ENCODE measurements around the gene EXOC3L1. TPM values are rescaled to one million over a fixed set of nuclear protein-coding genes. Genes with fewer than 3 reads are reported as not detected.

The EXOC3L1 gene
- polyA plus RNA-seq, 3 donors, result 3.1 to 14.4 (median 9.4) TPM

DNA sequence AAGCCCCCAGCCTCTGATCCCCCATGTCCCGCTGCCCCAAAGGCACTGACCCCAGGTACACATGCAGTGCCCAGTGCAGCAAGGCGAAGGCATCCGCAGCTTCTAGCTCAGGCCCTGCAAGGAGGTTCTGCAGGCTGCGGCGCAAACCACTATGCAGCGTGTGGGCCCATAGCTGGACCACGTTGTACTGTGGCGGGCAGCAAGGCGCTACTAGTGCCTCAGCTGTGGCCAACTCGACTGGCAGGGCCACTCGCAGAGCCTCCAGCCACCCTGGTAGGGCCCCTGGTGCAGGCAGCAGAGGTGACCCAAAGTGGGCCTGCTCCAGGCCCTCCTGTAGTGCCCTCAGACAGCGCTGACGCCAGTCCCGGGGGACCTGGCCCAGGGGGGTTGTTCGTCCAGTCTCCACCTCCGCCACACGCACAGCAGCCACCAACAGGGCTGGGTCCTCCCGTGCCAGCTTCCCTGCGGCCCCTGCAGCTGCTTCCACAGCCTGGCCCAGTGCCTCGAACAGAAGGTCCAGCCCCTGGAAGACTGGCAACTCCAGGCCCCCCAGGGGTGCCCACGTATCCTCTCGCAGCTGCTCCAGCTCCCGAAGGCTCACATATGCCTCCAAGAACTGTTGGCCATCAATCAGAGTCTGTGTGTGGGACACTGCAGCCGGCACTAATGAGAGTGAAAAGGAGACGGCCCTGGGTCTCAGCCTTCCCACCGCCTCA, 2.6 kb downstream of the EXOC3L1 start:
- H3K27ac ChIP-seq (ENCODE audit: low read depth, low read length), result no peak overlapping the region
- 78 to 87% (median 85%) methylated on average over 20 to 26 of the region's 26 CpGs for WGBS, 3 donors

DNA sequence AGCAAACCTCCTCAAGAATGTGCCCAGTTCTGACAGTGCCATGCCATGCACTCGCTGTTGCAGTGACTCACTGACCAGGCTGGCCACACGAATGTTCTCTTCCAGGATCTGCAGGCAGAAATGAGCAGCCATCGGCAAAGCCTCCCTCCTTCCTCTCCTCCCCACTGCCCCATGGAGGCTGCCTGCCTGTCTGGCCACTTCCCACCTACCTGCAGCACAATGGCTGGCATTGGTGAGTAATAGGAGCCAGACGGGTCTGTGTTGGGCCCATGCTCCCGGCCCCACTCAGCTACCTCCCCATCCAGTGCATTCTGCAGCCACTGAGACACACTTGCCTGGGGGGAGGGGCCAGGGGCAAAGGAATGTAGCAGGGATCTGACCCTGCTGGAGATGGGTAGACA, 3.4 kb downstream of the EXOC3L1 start:
- H3K27ac ChIP-seq (ENCODE audit: low read depth, low read length), result no peak overlapping the region
- 58 to 62% (median 60%) methylated on average over 5 of the region's 5 CpGs for WGBS, 3 donors

DNA sequence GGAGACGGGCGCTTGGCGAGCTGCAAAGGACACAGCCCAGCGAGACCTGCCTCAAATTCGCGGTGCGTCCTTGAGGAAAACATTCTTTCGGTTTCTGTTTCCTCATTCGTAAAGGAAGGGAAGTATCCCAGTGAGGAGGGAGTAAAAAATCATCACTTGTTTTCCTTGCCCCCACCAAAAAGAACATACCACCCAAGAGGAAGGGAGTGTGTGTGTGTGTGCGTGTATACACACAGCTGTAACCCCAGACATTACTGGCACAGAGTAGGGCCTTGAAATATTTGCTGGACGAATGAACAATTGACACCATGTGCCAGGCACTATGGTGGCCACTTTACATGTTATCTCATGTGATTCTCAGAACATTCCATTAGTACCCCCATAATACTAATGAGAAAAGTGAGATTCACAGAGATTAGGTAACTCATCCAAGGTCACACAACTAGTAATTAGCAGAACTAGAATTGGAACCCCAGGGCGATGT, 4.2 kb downstream of the EXOC3L1 start:
- H3K27ac ChIP-seq (ENCODE audit: low read depth, low read length), result no peak overlapping the region
- 7 to 9% (median 8%) methylated on average over 12 of the region's 12 CpGs for WGBS, 3 donors

DNA sequence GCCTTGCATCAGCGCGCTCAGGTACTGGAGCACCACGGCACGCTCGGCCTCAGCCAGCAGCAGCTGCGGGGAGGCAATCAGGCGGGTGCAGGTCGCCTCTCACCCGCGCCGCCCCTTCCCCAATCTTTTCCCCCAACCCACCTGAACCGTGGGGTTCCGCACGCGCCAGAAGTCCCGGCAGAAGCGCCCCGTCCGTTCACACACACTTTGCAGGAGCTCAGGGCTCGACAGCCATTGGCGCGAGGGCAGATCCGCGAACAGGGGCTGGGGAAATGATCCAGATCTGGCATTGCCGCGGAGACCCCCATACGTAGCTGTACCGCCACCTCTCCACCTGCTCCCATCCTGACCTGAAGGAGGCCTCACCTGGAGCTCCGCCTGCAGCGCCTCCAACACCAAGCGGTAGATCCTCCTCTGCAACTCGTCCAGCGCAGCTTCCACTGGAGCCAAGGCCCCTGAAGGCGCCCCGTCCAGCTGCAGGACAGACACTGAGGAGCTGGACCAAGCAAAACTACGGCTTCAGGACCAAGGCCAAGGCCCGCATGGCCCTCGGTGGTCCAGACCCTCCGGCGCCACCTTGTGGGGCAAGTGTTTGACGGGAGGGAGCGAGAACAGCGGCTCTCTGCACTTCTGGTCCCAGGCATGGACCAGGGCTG, 4.8 kb downstream of the EXOC3L1 start:
- 12 to 21% (median 17%) methylated on average over 41 to 43 of the region's 43 CpGs for WGBS, 3 donors
- H3K27ac ChIP-seq (ENCODE audit: low read depth, low read length), result no peak overlapping the region

DNA sequence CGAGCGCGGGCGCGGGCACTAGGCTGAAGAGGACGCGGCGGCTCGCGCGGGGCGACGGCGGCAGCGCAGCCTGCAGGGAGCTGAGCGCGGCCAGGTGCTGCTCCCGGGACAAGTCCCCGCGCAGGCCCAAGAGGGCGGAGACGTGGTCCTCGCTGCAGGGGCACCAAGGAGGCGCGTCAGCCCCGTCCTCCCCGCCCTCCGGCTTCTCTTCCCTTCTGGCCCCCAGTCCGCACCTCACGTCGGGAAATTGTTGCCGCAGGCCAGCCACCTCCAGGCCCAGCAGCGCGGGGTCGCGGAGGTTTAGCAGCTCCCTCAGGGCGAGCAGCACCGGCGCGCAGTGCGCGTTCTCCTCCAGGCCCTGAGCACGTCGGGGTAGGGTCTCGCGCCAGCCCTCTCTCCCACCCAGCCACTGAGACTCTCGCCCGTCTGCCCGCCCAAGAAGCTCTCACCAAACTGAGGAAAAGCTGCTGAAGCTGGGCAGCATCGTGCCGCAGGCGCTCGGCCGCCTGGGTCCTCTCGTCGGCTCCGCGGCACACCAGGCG, 5.4 kb downstream of the EXOC3L1 start:
- 8 to 11% (median 10%) methylated on average over 48 to 59 of the region's 59 CpGs for WGBS, 3 donors
- H3K27ac ChIP-seq (ENCODE audit: low read depth, low read length), result no peak overlapping the region

DNA sequence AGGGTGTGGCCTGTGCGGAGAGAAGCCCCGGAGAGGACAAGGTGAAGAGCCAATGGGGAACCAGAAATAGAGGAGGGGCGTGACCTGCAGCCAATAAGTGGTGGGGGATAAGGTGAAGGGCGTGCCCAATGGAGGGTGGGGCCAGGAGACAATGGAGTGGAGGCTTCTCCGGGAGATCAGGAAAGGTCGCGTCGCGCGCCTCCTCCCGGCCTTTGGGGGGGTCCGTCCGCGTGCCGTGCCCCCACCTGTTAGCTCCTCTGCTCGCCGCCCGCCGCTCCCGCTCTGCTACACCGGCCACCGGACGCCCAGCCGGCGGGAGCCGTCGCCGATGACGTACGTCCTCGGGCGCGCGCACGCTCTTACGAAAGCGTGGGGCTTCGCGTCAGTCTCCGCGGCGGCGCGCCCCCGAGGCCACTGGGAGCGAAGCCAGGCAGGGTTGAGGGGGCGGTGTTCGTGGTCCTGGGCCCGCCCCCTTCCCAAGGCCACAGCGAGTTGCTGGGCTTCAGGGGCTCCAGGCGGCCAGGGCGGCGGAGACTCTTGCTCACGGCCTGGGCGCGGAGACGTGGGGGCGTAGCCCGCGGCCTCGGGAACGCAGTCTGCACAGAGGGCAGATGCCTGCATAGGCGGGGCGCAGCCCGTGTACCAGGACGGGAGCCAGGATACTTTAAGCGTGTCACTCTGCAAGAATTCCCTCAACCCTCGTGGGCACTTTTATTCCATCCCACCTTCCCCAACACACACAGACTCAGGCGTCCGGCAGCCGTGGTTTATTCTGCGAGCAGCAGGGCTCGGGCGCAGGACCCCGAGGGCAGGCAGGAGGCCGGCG, 6.1 kb downstream of the EXOC3L1 start, which contains the start of gene MATCAP1:
MATCAP1 (minus strand) TSS at position 337 of the 826 bp plus-strand sequence. CDS start 3,353 bp downstream, outside the sequence.
- WGBS, 3 donors, result 0% methylated on average over 57 to 77 of the region's 77 CpGs
- no peak within 1 kb of the TSS for H3K27ac ChIP-seq (ENCODE audit: low read depth, low read length)

DNA sequence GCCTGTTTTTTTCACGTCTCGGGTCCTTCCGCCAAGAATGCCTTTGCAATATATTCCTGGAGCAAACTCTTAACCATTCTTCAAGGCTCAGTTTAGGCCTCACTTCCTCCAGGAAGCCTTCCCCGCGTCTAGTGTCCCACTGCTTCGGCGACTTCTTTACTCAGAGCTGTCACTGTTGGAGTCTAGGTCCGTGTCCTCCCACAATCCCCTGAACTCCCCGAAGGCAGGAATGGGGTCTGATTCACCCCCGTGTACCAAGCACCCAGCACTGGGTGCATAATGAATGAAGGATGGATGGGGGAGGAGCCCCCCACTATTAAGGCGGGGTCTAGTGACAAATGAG, 6.7 kb downstream of the EXOC3L1 start:
- no peak overlapping the region for H3K27ac ChIP-seq (ENCODE audit: low read depth, low read length)
- WGBS, 3 donors, result 5 to 8% (median 7%) methylated on average over 11 of the region's 11 CpGs

DNA sequence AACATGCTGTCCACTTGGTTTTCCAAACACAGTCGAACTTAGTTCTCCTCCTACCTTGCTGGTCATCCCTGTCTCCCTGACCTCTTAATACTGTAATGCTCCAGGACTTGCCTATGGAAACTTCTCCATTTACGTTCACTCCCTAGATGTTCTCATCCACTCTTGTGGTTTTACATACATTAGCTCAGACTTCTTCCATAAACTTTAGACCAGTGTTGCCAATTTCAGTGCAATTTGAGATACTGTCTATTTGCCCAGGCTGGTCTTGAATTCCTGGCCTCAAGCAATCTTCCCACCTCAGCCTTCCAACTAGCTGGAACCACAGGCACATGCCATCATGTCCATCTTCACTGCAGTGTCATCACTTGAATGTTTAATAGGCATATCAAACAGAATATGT, 7.6 kb downstream of the EXOC3L1 start:
- no peak overlapping the region for H3K27ac ChIP-seq (ENCODE audit: low read depth, low read length)
- WGBS, 3 donors, result 67 to 91% (median 72%) methylated on average over 2 of the region's 2 CpGs

DNA sequence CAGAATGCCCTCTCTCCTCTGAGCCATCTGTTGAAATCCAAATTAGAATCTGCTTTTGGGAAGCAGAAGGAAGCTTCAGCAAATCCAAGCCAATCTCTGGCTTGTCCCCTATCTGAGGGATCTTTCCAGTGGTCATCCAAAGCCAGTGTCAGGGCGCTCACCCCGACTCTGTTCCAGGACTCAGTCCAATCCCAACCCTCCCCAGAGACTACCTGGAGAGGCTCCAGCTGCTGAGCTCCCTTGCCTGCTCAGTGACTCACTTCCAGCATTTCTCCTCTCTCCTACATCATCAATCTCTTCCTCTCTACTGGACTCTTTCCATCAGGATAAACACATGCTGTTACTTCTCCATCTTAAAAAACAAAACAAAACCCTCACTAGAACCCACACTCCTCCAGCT, 8.6 kb downstream of the EXOC3L1 start:
- H3K27ac ChIP-seq (ENCODE audit: low read depth, low read length), result no peak overlapping the region
- WGBS, 3 donors, result 49 to 55% (median 52%) methylated on average over 2 of the region's 2 CpGs

GRCh38 chr16:67180166-67180565, 9.8 kb downstream of the EXOC3L1 start:
- WGBS, 3 donors, result 88 to 95% (median 92%) methylated on average over 16 of the region's 16 CpGs
- H3K27ac ChIP-seq (ENCODE audit: low read depth, low read length), result no peak overlapping the region

- no peak overlapping the region for H3K27ac ChIP-seq (ENCODE audit: low read depth, low read length)
Observed at GRCh38 chr16:67179421-67180080, 10.4 kb downstream of the EXOC3L1 start.

DNA sequence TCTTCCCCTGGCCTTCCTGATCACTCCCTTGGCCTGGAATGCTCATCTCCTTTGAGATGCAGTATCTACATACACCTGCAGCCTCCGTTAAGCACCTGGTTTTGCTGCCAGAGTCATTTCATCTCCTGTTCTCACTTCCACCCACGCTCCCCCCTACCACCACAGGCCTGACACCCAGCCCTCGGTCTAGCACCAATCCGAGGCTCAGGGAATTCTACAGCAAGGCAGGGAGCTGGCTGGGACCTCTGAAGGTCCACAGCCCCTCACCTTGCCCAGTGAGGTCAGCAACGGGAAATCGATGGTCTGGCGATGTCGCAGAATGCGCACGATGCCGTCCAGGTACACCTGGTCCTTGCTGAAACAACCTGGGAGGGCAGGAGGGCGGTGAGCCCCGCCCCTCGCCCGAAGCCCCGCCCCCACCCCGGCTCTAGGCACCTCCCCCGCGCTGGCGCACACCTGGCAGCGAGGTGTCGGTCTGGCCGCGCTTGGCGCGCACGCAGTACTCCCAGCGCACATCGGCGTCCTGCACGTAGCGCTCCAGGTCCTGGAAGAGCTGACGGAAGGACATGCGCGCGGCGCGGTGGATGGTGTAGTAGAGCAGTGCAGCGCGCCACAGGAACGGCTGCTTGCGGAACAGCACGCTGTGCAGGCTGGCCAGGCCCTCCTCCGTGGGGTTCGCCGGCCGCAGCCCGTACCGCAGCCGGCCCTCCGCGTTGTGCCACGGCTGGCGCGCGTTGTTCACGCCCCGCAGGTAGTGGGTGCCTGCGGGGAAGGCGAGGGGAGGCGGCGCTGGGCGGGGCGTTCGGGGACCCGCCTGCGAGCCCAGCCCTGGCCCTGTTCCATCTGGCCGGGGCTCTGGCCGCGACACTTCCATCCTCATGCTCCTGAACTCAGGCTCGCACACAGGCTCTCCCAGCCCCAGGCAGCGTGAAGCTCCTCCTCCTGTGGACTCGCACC, 11.9 kb downstream of the EXOC3L1 start:
- 2 to 6% (median 5%) methylated on average over 57 to 73 of the region's 73 CpGs for WGBS, 3 donors
- H3K27ac ChIP-seq (ENCODE audit: low read depth, low read length), result no peak overlapping the region

More at GRCh38 chr16:67179421-67180080, 10.4 kb downstream of the EXOC3L1 start:
- WGBS, 3 donors, result 87 to 95% (median 91%) methylated on average over 13 of the region's 13 CpGs

GRCh38 chr16:67176662-67177061, 13.3 kb downstream of the EXOC3L1 start:
- 93 to 96% (median 96%) methylated on average over 12 of the region's 12 CpGs for WGBS, 3 donors

DNA sequence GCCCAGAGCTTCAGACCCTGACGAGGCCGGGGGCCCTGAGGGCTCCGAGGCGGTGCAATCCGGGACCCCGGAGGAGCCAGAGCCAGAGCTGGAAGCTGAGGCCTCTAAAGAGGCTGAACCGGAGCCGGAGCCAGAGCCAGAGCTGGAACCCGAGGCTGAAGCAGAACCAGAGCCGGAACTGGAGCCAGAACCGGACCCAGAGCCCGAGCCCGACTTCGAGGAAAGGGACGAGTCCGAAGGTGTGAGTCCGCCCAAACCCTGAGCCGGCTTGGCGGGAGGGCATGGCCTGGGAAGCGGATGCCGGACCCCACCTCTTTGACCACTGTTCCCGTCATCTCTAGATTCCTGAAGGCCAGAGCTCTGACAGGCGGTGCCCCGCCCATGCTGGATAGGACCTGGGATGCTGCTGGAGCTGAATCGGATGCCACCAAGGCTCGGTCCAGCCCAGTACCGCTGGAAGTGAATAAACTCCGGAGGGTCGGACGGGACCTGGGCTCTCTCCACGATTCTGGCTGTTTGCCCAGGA, 15.2 kb downstream of the EXOC3L1 start:
- WGBS, 3 donors, result 40 to 63% (median 45%) methylated on average over 29 to 31 of the region's 31 CpGs
- H3K27ac ChIP-seq (ENCODE audit: low read depth, low read length), result no peak overlapping the region

More at GRCh38 chr16:67176662-67177061, 13.3 kb downstream of the EXOC3L1 start:
- no peak overlapping the region for H3K27ac ChIP-seq (ENCODE audit: low read depth, low read length)

DNA sequence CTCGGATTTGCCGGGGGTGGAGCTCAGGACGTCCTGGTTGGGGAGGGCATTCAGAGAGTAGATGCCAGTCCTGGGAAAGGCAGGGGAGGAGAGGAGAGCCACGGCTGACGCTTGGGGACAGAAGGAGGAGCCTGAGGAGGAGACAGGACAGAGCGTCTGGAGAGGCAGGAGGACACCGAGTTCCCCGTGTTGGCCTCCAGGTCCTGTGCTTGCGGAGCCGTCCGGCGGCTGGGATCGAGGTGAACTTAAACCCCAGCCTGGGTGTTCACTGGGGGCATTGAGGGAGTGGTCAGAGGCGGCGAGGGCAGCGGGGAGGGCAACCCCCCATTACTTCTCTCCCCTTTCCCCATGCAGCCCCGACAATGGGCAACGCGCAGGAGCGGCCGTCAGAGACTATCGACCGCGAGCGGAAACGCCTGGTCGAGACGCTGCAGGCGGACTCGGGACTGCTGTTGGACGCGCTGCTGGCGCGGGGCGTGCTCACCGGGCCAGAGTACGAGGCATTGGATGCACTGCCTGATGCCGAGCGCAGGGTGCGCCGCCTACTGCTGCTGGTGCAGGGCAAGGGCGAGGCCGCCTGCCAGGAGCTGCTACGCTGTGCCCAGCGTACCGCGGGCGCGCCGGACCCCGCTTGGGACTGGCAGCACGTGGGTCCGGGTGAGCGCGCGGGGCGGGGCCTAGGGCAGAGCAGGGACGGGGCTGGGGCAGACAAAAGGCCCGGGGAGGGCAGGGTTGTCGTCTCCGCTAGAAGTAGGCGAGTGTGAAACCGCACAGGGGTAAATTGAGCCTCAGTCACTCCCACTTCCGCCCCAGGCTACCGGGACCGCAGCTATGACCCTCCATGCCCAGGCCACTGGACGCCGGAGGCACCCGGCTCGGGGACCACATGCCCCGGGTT, 15.9 kb downstream of the EXOC3L1 start:
- WGBS, 3 donors, result 0 to 6% (median 1%) methylated on average over 66 to 71 of the region's 71 CpGs
- H3K27ac ChIP-seq (ENCODE audit: low read depth, low read length), result no peak overlapping the region

GRCh38 chr16:67173323-67173722, 16.6 kb downstream of the EXOC3L1 start:
- WGBS, 3 donors, result 75 to 100% (median 100%) methylated on average over 1 of the region's 1 CpG

More at GRCh38 chr16:67173323-67173722, 16.6 kb downstream of the EXOC3L1 start:
- H3K27ac ChIP-seq (ENCODE audit: low read depth, low read length), result no peak overlapping the region

All from adipose tissue (tissue), 3 donors.